HEK293T (cell line): Measurements from ENCODE around the gene CLEC3B.

ENCODE experiments used
- BHLHE40 ChIP-seq: fragments of 450-650 bp; IDR thresholded peaks from 2 replicates; pipeline ENCODE4 v1.6.1; 2016; ENCODE audit warnings: mild to moderate bottlenecking, moderate library complexity, borderline replicate concordance
- ELF4 ChIP-seq: fragments of 450-650 bp; IDR thresholded peaks from 2 replicates; pipeline ENCODE4 v1.6.1; 2017; ENCODE audit warnings: antibody characterized with exemption
- FOXK2 ChIP-seq: fragments of 450-650 bp; IDR thresholded peaks from 2 replicates; pipeline ENCODE4 v1.6.1; 2016; ENCODE audit warnings: mild to moderate bottlenecking
- FOXM1 ChIP-seq: fragments of 450-650 bp; IDR thresholded peaks from 2 replicates; pipeline ENCODE4 v1.6.1; 2017; ENCODE audit warnings: mild to moderate bottlenecking, borderline replicate concordance
- HDGF ChIP-seq: fragments of 450-650 bp; IDR thresholded peaks from 2 replicates; pipeline ENCODE4 v1.6.1; 2017; ENCODE audit warnings: antibody characterized with exemption, borderline replicate concordance
- L3MBTL2 ChIP-seq: fragments of 450-650 bp; conservative IDR thresholded peaks from 2 replicates; pipeline ENCODE4 v1.6.1; 2016; ENCODE audit warnings: mild to moderate bottlenecking
- NFRKB ChIP-seq: fragments of 450-650 bp; IDR thresholded peaks from 2 replicates; pipeline ENCODE4 v1.6.1; 2016; ENCODE audit warnings: mild to moderate bottlenecking, moderate library complexity
- SP1 ChIP-seq: fragments of 450-650 bp; IDR thresholded peaks from 2 replicates; pipeline ENCODE4 v1.6.1; 2017
- SUZ12 ChIP-seq: fragments of 450-650 bp; IDR thresholded peaks from 2 replicates; pipeline ENCODE4 v1.6.1; 2016; ENCODE audit warnings: mild to moderate bottlenecking
- TARDBP ChIP-seq: fragments of 450-650 bp; IDR thresholded peaks from 2 replicates; pipeline ENCODE4 v1.6.1; 2016
- ZNF384 ChIP-seq: fragments of 450-650 bp; IDR thresholded peaks from 2 replicates; pipeline ENCODE4 v1.6.1; 2016

DNA sequence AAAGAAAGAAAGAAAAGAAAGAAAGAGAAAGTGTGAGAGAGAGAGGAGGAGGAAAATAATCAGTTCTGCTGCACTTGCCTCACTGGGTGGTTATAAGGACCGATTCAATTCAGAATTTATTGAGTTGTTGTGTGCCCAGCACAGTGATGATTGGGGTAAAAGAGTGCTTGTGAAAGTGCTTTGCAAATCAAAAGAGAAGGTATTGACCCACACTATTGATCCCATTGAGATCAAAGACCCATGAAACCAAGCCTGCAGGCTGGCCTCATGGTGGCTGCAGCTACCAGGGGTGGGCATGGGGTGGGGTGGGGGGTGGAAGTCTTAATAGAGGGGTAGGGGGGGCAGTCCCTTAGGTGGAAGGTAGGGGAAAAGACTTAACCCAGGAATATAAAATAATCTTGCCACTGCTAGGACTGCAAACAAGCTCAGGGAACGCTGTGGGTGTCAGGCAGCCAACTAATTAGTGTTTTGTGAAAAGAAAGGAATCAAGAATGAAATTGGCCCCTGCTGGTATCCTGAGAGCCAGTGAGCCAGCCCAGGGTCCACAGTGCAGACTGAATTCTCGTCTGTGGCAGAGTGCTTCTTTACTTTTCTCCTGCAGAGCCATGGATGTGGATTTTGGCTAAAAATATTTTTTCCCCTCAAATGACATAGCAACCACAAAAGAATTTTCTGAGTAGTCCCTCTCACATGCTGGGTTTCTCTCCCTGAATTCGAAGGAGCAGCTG is 34.2 kb downstream of the CLEC3B start:
- no peak for TF ChIP-seq SP1
- no peak for TF ChIP-seq BHLHE40
- TF ChIP-seq ELF4, result no peak
- TF ChIP-seq NFRKB, result no peak
- no peak for TF ChIP-seq FOXK2
- no peak for TF ChIP-seq SUZ12
- TF ChIP-seq FOXM1, result no peak
- no peak for TF ChIP-seq ZNF384
- no peak for TF ChIP-seq HDGF
- no peak for TF ChIP-seq TARDBP
- TF ChIP-seq L3MBTL2, result no peak
